ENCODE measurements around the gene RNF13.

Gene RNF13

GRCh38 chr3:149989307-149989706 is 176.3 kb downstream of the RNF13 start:
- DNase-seq: no peak

- no peak for DNase-seq
Observed at GRCh38 chr3:149990423-149990948, 177.5 kb downstream of the RNF13 start.

GRCh38 chr3:149992416-149993058 is 179.5 kb downstream of the RNF13 start:
- DNase-seq: no peak

- no peak for DNase-seq
Observed at GRCh38 chr3:149998946-149999345, 185.9 kb downstream of the RNF13 start.

- no peak for DNase-seq
Observed at GRCh38 chr3:149999421-149999820, 186.4 kb downstream of the RNF13 start.

GRCh38 chr3:150000641-150001040 is 187.6 kb downstream of the RNF13 start:
- DNase-seq: no peak

- DNase-seq: no peak
Observed at GRCh38 chr3:150005243-150006112, 192.5 kb downstream of the RNF13 start.

- DNase-seq: no peak
Observed at GRCh38 chr3:150006794-150007193, 193.8 kb downstream of the RNF13 start.

Data from nucleus accumbens (tissue), 56 donors.